Choroid plexus epithelial cell (primary cell): Measurements from ENCODE around the gene CHMP6.
A peak's percentile ranks its signal among the peaks of the same experiment; 100 is the strongest.

Experiments
- DNase-seq: peaks from one replicate; pipeline ENCODE4 v3.0.0-alpha.2; 2010; ENCODE audit warnings: low read depth
- H3K4me3 ChIP-seq: 2 replicates; pipeline ENCODE4 v1.5.1; 2011; ENCODE audit warnings: low read depth, mild to moderate bottlenecking, control low read depth, low read length, moderate library complexity
- TF ChIP-seq, protein P1 (sequence below): conservative IDR thresholded peaks from 2 replicates; pipeline ENCODE4 v1.5.1; 2011; ENCODE audit warnings: low read depth, mild to moderate bottlenecking, control low read depth, inconsistent platforms, low read length, moderate library complexity

Gene CHMP6

DNA sequence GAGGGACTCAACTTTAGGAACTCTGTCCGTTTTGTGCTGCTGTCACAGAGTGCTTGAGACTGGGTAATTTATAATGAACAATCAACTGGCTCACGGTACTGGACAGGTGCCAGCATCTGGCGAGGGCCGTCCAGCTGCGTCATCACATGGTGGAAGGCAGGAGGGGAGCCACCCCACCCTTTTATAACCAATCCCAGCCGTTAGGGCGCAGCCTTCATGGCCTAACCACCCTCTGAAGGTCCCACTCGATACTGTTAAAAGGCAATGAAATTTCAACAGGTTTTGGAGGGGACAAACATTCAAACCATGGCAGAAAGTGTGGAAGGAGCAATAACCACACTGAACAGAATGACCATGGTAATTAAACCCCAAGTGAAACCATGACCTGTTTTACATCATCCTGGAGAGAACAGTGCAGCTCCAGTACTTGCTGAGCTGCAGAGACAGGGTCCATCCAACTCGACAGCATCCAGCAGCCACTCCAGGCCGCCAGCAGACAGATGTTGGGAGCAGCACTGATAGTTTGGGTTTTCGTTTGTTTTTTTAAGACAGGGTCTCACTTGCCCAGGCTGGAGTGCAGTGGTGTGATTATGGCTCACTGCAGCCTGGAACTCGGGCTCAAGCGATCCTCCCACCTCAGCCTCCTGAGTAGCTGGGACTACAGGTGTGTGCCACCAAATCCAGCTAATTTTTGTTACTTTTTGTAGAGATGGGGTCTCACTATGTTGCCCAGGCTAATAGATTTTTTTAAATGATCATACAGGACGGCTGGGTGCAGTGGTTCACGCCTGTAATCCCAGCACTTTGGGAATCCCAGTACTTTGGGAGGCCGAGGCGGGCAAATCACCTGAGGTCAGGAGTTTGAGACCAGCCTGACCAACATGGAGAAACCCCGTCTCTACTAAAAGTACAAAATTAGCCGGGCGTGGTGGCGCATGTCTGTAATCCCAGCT lies 11.0 kb downstream of the CHMP6 start:
- TF ChIP-seq, protein P1, sequence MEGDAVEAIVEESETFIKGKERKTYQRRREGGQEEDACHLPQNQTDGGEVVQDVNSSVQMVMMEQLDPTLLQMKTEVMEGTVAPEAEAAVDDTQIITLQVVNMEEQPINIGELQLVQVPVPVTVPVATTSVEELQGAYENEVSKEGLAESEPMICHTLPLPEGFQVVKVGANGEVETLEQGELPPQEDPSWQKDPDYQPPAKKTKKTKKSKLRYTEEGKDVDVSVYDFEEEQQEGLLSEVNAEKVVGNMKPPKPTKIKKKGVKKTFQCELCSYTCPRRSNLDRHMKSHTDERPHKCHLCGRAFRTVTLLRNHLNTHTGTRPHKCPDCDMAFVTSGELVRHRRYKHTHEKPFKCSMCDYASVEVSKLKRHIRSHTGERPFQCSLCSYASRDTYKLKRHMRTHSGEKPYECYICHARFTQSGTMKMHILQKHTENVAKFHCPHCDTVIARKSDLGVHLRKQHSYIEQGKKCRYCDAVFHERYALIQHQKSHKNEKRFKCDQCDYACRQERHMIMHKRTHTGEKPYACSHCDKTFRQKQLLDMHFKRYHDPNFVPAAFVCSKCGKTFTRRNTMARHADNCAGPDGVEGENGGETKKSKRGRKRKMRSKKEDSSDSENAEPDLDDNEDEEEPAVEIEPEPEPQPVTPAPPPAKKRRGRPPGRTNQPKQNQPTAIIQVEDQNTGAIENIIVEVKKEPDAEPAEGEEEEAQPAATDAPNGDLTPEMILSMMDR, result no peak
- H3K4me3 ChIP-seq, result no peak overlapping the region
- peak; percentile 44 for DNase-seq

DNA sequence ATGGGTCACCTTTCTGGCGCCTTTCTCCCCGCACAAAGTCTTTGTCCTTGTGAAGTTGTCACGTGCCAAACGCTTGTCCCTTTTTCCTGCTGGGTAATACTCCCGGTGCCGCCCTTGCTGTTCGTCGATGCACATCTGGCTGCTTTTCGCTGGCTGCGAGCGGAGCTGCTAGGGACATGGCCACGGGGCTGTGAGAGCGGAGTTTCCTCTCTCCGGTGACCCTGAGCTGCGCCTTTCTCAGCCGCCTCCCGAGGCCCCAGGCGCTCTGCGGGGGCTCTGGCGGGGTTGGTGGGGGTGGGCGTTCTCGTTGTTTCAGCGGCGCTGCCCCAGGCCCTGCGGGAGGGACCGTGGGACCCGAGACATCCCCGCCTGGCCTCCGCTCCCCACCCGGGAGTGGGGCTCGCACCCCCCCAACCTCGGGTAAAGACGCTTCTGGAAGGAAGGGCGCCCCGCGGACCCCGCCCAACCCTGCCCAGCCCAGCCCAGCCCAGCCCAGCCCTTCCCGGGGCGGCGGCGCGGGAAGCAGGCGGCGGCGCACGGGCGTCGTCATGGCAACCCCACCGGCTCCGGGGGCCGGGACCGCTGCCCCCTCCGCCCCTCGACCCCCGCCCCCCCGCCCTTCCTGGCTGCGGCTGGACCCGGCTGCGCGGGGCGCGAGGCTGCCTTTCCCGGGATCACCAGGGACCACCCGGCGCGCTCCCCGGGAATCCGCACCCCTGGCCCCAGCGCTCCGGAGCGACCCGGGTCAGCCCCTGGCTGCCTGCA lies 12.3 kb downstream of the CHMP6 start:
- peak overlapping the region; percentile 17 for H3K4me3 ChIP-seq
- TF ChIP-seq, protein P1, result no peak

DNA sequence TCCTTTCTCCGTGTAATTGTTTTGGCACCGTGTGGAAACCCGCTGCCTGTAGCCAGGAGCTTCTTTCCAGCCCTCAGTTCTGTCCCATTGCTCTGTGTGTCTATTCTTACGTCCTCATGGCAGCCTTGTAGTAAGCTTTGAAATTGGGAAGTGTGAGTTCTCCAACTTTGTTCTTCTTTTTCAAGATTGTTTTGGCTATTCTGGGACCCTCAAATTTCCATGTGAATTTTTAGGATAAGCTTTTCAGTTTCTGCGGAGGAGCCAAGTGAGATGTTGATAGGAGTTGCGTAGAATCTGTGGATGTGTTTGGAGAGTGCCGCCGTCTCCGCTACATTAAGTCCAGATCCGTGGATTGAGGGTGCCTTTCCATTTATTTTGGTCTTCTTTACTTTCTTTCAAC lies 15.2 kb downstream of the CHMP6 start:
- TF ChIP-seq, protein P1, result no peak
- no peak for DNase-seq
- no peak overlapping the region for H3K4me3 ChIP-seq

More for the DNA sequence above, 12.3 kb downstream of the CHMP6 start:
- peak; percentile 25 for DNase-seq

DNA sequence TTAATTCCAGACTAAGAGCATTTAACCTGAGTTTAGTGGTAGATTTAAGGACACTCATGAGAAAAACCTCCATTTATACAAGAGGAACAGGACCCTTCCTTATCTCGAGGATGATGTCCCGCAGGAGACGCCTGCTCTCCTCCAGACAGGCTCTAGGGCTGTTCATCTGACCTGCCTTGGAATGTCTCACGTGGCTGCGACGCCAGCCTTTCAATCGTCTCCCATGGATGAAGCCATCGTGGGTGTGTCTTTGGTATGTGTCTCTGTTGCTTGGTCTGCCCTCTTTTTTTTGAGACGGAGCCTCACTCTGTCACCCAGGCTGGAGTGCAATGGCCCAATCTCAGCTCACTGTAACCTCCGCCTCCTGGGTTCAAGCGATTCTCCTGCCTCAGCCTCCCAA lies 16.5 kb downstream of the CHMP6 start:
- DNase-seq, result no peak
- no peak overlapping the region for H3K4me3 ChIP-seq
- TF ChIP-seq, protein P1, result no peak

DNA sequence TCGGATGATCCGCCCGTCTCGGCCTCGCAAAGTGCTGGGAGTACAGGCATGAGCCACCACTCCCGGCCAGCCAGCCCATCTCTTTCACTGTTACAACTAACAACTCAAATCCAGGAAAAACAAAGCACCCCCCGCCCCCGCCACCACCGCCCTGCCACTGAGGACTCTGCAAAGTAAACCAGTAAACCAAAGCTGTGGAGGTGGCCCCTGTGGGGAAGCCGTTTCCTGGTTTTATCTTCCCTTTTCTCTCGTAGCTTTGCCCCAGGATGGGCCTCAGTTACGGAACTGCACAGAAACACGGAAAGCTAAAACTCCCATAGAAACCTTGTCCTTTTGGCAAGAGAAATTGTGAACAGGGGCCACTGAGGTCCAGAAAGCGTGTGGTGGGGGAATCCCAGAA lies 17.5 kb downstream of the CHMP6 start:
- no peak for DNase-seq
- no peak overlapping the region for H3K4me3 ChIP-seq
- TF ChIP-seq, protein P1, result no peak

DNA sequence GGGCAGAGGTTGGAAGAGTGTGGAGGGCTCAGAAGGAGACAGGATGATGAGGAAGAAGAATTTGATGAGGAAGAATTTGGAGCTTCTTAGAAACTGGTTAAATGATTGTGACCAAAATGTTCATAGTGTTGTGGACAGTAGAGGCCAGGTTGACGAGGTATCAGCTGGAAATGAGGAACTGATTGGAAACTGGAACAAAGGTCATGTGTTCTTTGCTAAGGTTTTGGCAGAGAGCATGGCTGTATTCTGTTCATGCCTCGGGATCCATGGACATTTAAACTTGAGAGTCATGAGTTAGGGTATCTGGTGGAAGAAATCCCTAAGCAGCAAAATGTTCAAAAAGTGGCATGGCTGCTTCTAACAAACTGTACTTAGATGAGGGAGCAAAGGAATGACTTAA lies 19.3 kb downstream of the CHMP6 start:
- TF ChIP-seq, protein P1, result no peak
- H3K4me3 ChIP-seq, result no peak overlapping the region
- DNase-seq, result no peak
